ENCODE data around the gene MLH1. TPM values are rescaled to one million over a fixed set of nuclear protein-coding genes. Genes with fewer than 3 reads are reported as not detected.

MLH1 gene
- total RNA-seq, 1 experiment from 2014 or later, result 47.2 TPM

GRCh38 chr3:37015642-37016041 is 22.3 kb downstream of the MLH1 start (continued):
- TF ChIP-seq ZNF532 (CRISPR knock-in tag; IDR thresholded peaks at IDR 0.05; ENCODE audit: borderline replicate concordance) (no peak), HMGA2 (CRISPR knock-in tag; IDR thresholded peaks at IDR 0.05) (no peak), SP1 (CRISPR knock-in tag; conservative IDR thresholded peaks at IDR 0.05) (no peak), CREM (CRISPR knock-in tag; IDR thresholded peaks at IDR 0.05) (no peak), E2F1 (CRISPR knock-in tag; IDR thresholded peaks at IDR 0.05) (no peak), ZBTB43 (CRISPR knock-in tag; IDR thresholded peaks at IDR 0.05) (no peak)

GRCh38 chr3:37016903-37017302 is 23.6 kb downstream of the MLH1 start:
- ChIA-PET CTCF (no interaction called here), POLR2A (no interaction called here)
- Mint-ChIP-seq H3K27ac (no peak overlapping the region), H3K4me1 (no peaks in the 10 kb centered on the region), H3K36me3 (peaks cover 74% of the 10 kb centered on the region), H3K4me3 (no peak overlapping the region), H3K9me3 (no peaks in the 10 kb centered on the region), H3K27me3 (ENCODE audit: low read depth) (no peaks in the 10 kb centered on the region)
- no peak for ATAC-seq
- TF ChIP-seq, protein P1, sequence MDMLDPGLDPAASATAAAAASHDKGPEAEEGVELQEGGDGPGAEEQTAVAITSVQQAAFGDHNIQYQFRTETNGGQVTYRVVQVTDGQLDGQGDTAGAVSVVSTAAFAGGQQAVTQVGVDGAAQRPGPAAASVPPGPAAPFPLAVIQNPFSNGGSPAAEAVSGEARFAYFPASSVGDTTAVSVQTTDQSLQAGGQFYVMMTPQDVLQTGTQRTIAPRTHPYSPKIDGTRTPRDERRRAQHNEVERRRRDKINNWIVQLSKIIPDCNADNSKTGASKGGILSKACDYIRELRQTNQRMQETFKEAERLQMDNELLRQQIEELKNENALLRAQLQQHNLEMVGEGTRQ (CRISPR knock-in tag; IDR thresholded peaks at IDR 0.05), result no peak
- no peak for TF ChIP-seq TEAD1 (CRISPR knock-in tag; IDR thresholded peaks at IDR 0.05)
- TF ChIP-seq NFYB (CRISPR knock-in tag; conservative IDR thresholded peaks at IDR 0.05; ENCODE audit: low read depth), result no peak
- no peak for TF ChIP-seq OVOL2 (CRISPR knock-in tag; IDR thresholded peaks at IDR 0.05; ENCODE audit: borderline replicate concordance)
- TF ChIP-seq CREB1 (CRISPR knock-in tag; IDR thresholded peaks at IDR 0.05), result no peak
- TF ChIP-seq ETV6 (CRISPR knock-in tag; IDR thresholded peaks at IDR 0.05), result no peak
- no peak for TF ChIP-seq ZNF671 (CRISPR knock-in tag; IDR thresholded peaks at IDR 0.05)
- TF ChIP-seq NR1H2 (CRISPR knock-in tag; IDR thresholded peaks at IDR 0.05), result no peak
- no peak for TF ChIP-seq ZNF317 (CRISPR knock-in tag; IDR thresholded peaks at IDR 0.05; ENCODE audit: borderline replicate concordance, low read depth)
- TF ChIP-seq ZBTB21 (CRISPR knock-in tag; IDR thresholded peaks at IDR 0.05; ENCODE audit: borderline replicate concordance), result no peak
- TF ChIP-seq ESRRA (CRISPR knock-in tag; IDR thresholded peaks at IDR 0.05; ENCODE audit: borderline replicate concordance), result no peak
- TF ChIP-seq, protein P2, sequence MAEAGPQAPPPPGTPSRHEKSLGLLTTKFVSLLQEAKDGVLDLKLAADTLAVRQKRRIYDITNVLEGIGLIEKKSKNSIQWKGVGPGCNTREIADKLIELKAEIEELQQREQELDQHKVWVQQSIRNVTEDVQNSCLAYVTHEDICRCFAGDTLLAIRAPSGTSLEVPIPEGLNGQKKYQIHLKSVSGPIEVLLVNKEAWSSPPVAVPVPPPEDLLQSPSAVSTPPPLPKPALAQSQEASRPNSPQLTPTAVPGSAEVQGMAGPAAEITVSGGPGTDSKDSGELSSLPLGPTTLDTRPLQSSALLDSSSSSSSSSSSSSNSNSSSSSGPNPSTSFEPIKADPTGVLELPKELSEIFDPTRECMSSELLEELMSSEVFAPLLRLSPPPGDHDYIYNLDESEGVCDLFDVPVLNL (CRISPR knock-in tag; IDR thresholded peaks at IDR 0.05; ENCODE audit: borderline replicate concordance, low read depth), result no peak
- TF ChIP-seq RORB (CRISPR knock-in tag; IDR thresholded peaks at IDR 0.05), result no peak
- TF ChIP-seq E2F1 (CRISPR knock-in tag; IDR thresholded peaks at IDR 0.05), result no peak
- TF ChIP-seq ZBTB43 (CRISPR knock-in tag; IDR thresholded peaks at IDR 0.05), result no peak
- DNase-seq (ENCODE audit: low spot score), result no peak

Data from WTC11 (cell line).